GM12878 (cell line): ENCODE data around the gene GAB1. TPM values are rescaled to one million over a fixed set of nuclear protein-coding genes. Genes with fewer than 3 reads are reported as not detected.

Experiments
- ATAC-seq: fragments of 200-7000 bp; cut with Tn5 transposase; 3 replicates; pipeline ENCODE4 v1.9.1; 2020; ENCODE audit warnings: mild to moderate bottlenecking, moderate library complexity
- BruUV-seq: library from RNA; stranded (reverse); fragments of 400-500 nt; replicated peaks from 2 replicates; lab custom pipeline; 2021; lab: Mats Ljungman, UMichigan
- CTCF ChIA-PET: fragments of 300-600 bp; sonication (Branson Sonifier 250); formaldehyde crosslinking; extraction: SDS; loops from one replicate; lab custom pipeline; 2021; ENCODE audit warnings: inconsistent platforms; lab: Yijun Ruan, JAX
- POLR2A ChIA-PET: fragments of 350-600 bp; formaldehyde crosslinking; extraction: SDS; loops from one replicate; lab custom pipeline; 2021; ENCODE audit warnings: inconsistent platforms; lab: Charles Lee
- RAD21 ChIA-PET: fragments of 300-600 bp; sonication (Branson Sonifier 250); formaldehyde crosslinking; loops from one replicate; lab custom pipeline; 2023; ENCODE audit warnings: antibody characterized with exemption; ENCODE audit not compliant: unreplicated experiment; lab: Charles Lee
- SMC1A ChIA-PET: fragments of 300-600 bp; sonication (Branson Sonifier 250); formaldehyde crosslinking; loops from one replicate; lab custom pipeline; 2023; ENCODE audit not compliant: unreplicated experiment, uncharacterized antibody; lab: Charles Lee
- DNase-seq: peaks from one replicate; pipeline ENCODE4 v3.0.0-alpha.2; 2011; ENCODE audit warnings: low read depth, low spot score
- FAIRE-seq: peaks from 3 replicates; lab custom pipeline; 2011; peaks lifted over from hg19 to GRCh38; lab: Jason Lieb, UNC
- H2AFZ ChIP-seq: 2 replicates; pipeline ENCODE4 v1.6.0; 2011; ENCODE audit warnings: low read depth, low read length, control low read depth; ENCODE audit not compliant: control insufficient read depth
- H3K27ac ChIP-seq: 2 replicates; pipeline ENCODE4 v1.5.1; 2011; ENCODE audit warnings: control low read depth; ENCODE audit not compliant: control insufficient read depth, insufficient read depth
- H3K27me3 ChIP-seq, 2 experiments: replicated peaks in 1 of 2; 2 replicates each; pipeline versions ENCODE4 v1.6.0 to v1.6.1; 2011; ENCODE audit warnings: low read length in 1 of 2; ENCODE audit not compliant: control insufficient read depth in 2 of 2, insufficient read depth in 2 of 2
- H3K36me3 ChIP-seq, 2 experiments: 2 replicates each; pipeline ENCODE4 v1.5.1; 2011; ENCODE audit warnings: low read length in 1 of 2; ENCODE audit not compliant: control insufficient read depth in 2 of 2, insufficient read depth in 2 of 2
- H3K4me1 ChIP-seq: 2 replicates; pipeline ENCODE4 v1.6.1; 2011; ENCODE audit warnings: mild to moderate bottlenecking, low read length, moderate library complexity, mixed read lengths; ENCODE audit not compliant: control insufficient read depth, insufficient read depth
- H3K4me2 ChIP-seq: 2 replicates; pipeline ENCODE4 v1.6.0; 2011; ENCODE audit warnings: control low read depth; ENCODE audit not compliant: control insufficient read depth, insufficient read depth
- H3K4me3 ChIP-seq: fragments of 200-600 bp; sonication (generic); 2 replicates; pipeline ENCODE4 v1.5.1; 2016
- H3K79me2 ChIP-seq: 2 replicates; pipeline ENCODE4 v1.6.0; 2011; ENCODE audit warnings: low read length; ENCODE audit not compliant: control insufficient read depth, insufficient read depth
- H3K9ac ChIP-seq: 2 replicates; pipeline ENCODE4 v1.8.0; 2011; ENCODE audit warnings: low read length, control low read depth, mixed read lengths; ENCODE audit not compliant: control insufficient read depth, insufficient read depth
- H3K9me3 ChIP-seq: replicated peaks from 3 replicates; pipeline ENCODE4 v1.5.1; 2011; ENCODE audit warnings: mild to moderate bottlenecking, low read length; ENCODE audit not compliant: control insufficient read depth, insufficient read depth
- H4K20me1 ChIP-seq: 2 replicates; pipeline ENCODE4 v1.6.0; 2011; ENCODE audit not compliant: control insufficient read depth, insufficient read depth
- BHLHE40 ChIP-seq, 2 experiments: fragments of 450-650 bp in 1 of 2; IDR thresholded peaks; 2 replicates each; pipeline ENCODE4 v1.6.1; 2011 to 2017; ENCODE audit warnings: low read depth in 2 of 2, borderline replicate concordance in 1 of 2, improper control_type of control experiment in 1 of 2, low read length in 1 of 2, mild to moderate bottlenecking in 1 of 2
- CEBPB ChIP-seq, 2 experiments: fragments of 150-350 bp in 1 of 2; IDR thresholded peaks; 2 replicates each; pipeline ENCODE4 v1.6.1; 2012 to 2014; ENCODE audit warnings: low read depth in 2 of 2, low read length in 2 of 2, borderline replicate concordance in 1 of 2, inconsistent platforms in 1 of 2
- CHD4 ChIP-seq: fragments of 200-600 bp; sonication (generic); IDR thresholded peaks from 2 replicates; pipeline ENCODE4 v1.6.1; 2016; ENCODE audit warnings: mild to moderate bottlenecking
- DPF2 ChIP-seq: fragments of 450-650 bp; IDR thresholded peaks from 2 replicates; pipeline ENCODE4 v1.6.1; 2017; ENCODE audit warnings: mild to moderate bottlenecking
- FOS ChIP-seq: IDR thresholded peaks from 3 replicates; pipeline ENCODE4 v1.6.1; 2011; ENCODE audit warnings: borderline replicate concordance; ENCODE audit not compliant: insufficient read length; ENCODE audit errors: extremely low read depth
- FOXM1 ChIP-seq: IDR thresholded peaks from 2 replicates; pipeline ENCODE4 v1.6.1; 2012; ENCODE audit warnings: low read depth, mild to moderate bottlenecking, inconsistent platforms, low read length, moderate library complexity
- HCFC1 ChIP-seq: fragments of 150-350 bp; IDR thresholded peaks from 2 replicates; pipeline ENCODE4 v1.6.1; 2014; ENCODE audit warnings: low read length
- NFYB ChIP-seq: IDR thresholded peaks from 2 replicates; pipeline ENCODE4 v1.6.1; 2011; ENCODE audit warnings: low read depth, mild to moderate bottlenecking, low read length, improper control_type of control experiment, moderate library complexity; ENCODE audit not compliant: insufficient read depth
- NRF1 ChIP-seq: conservative IDR thresholded peaks from 2 replicates; pipeline ENCODE4 v1.6.1; 2011; ENCODE audit warnings: mild to moderate bottlenecking, low read depth, low read length, improper control_type of control experiment
- PAX5 ChIP-seq: IDR thresholded peaks from 2 replicates; pipeline ENCODE4 v1.6.1; 2011; ENCODE audit warnings: low read depth, low read length, borderline replicate concordance
- PAX8 ChIP-seq: fragments of 450-650 bp; IDR thresholded peaks from 2 replicates; pipeline ENCODE4 v1.6.1; 2017; ENCODE audit warnings: mild to moderate bottlenecking, moderate library complexity
- RB1 ChIP-seq: fragments of 450-650 bp; formaldehyde crosslinking; IDR thresholded peaks from 2 replicates; pipeline ENCODE4 v1.6.1; 2017; ENCODE audit warnings: mild to moderate bottlenecking, borderline replicate concordance
- RELB ChIP-seq: fragments of 450-650 bp; IDR thresholded peaks from 2 replicates; pipeline ENCODE4 v1.6.1; 2017; ENCODE audit warnings: low read depth, mild to moderate bottlenecking, moderate library complexity
- SMC3 ChIP-seq: IDR thresholded peaks from 2 replicates; pipeline ENCODE4 v1.6.1; 2011; ENCODE audit warnings: low read length, improper control_type of control experiment, borderline replicate concordance
- TAF1 ChIP-seq: IDR thresholded peaks from 2 replicates; pipeline ENCODE4 v1.6.1; 2011; ENCODE audit warnings: mild to moderate bottlenecking, low read depth, low read length, borderline replicate concordance
- TARDBP ChIP-seq: IDR thresholded peaks from 2 replicates; pipeline ENCODE4 v1.6.1; 2016; ENCODE audit warnings: borderline replicate concordance
- ZNF274 ChIP-seq: IDR thresholded peaks from one replicate; pipeline ENCODE4 v1.8.0; 2011; ENCODE audit not compliant: insufficient read length, insufficient read depth
- WGBS: methylation state at CpG from one replicate; pipeline ENCODE4 v1.1.6; 2016; ENCODE audit warnings: low lambda C conversion rate; ENCODE audit not compliant: insufficient replicate concordance, insufficient coverage; ENCODE audit errors: missing lambda C conversion rate; 5-methylcytosine and 5-hydroxymethylcytosine counted together
- in situ Hi-C: fragments of 300-500 bp; cut with MboI; formaldehyde crosslinking; loops from 9 replicates; pipeline ENCODE4 v1.14.3; 2018; ENCODE audit warnings: mixed read lengths
- intact Hi-C: fragments of 100-400 bp; cut with micrococcal nuclease; formaldehyde crosslinking; loops from one replicate; pipeline ENCODE4 v1.14.2; 2022; ENCODE audit not compliant: unreplicated experiment
- polyA plus RNA-seq, 11 experiments: library from polyadenylated mRNA; depleted of rRNA in 4 of 11; unstranded in 6 of 11; stranded (reverse) in 5 of 11; fragments of >200 nt; fragmentation: Nextera tagmentation in 4 of 11; fragmentation: Illumina TruSeq in 1 of 11; extraction: Ambion mirVana in 4 of 11; extraction: Trizol in 1 of 11; gene quantifications; 1 replicate in 1 of 11; 2 replicates in 10 of 11; pipeline versions ENCODE4 v1.2.1 to v1.2.3, GENCODE V29; 2011 to 2016; ENCODE audit warnings: inconsistent platforms in 2 of 11, missing spikeins in 2 of 11, low read depth in 1 of 11
- total RNA-seq, 4 experiments: library from RNA; depleted of rRNA in 3 of 4; stranded (reverse); fragments of >200 nt in 3 of 4; fragmentation: Illumina TruSeq in 1 of 4; extraction: Trizol in 1 of 4; gene quantifications; 2 replicates each; pipeline versions ENCODE4 v1.2.1 to v1.2.3, GENCODE V29; 2013 to 2021
- TF ChIP-seq, protein P1 (sequence below): fragments of 450-650 bp; IDR thresholded peaks from 2 replicates; pipeline ENCODE4 v1.6.1; 2016; ENCODE audit warnings: mild to moderate bottlenecking
- TF ChIP-seq, protein P2 (sequence below): IDR thresholded peaks from 2 replicates; pipeline ENCODE4 v1.6.1; 2012; ENCODE audit warnings: low read length, inconsistent platforms

Gene GAB1
- total and polyA plus RNA-seq, 10 of the 15 experiments (the other 5 are each of a cell fraction or from before 2014, with no cell fraction given), result 0.37 to 5.3 (median 3.2) TPM

GRCh38 chr4:143397335-143397734 lies 60.7 kb downstream of the GAB1 start (continued):
- no peak for TF ChIP-seq DPF2
- TF ChIP-seq TARDBP, result no peak
- TF ChIP-seq FOS, result no peak
- TF ChIP-seq PAX5, result no peak
- TF ChIP-seq BHLHE40 (IDR thresholded peaks at IDR 0.05; ENCODE audit: borderline replicate concordance in 1 of 2, low read depth in 2 of 2, low read length in 1 of 2), result no peak
- TF ChIP-seq NFYB, result no peak
- TF ChIP-seq CEBPB (IDR thresholded peaks at IDR 0.05; ENCODE audit: borderline replicate concordance in 1 of 2, low read depth in 2 of 2, low read length in 2 of 2), result no peak
- TF ChIP-seq NRF1, result no peak
- TF ChIP-seq, protein P1, sequence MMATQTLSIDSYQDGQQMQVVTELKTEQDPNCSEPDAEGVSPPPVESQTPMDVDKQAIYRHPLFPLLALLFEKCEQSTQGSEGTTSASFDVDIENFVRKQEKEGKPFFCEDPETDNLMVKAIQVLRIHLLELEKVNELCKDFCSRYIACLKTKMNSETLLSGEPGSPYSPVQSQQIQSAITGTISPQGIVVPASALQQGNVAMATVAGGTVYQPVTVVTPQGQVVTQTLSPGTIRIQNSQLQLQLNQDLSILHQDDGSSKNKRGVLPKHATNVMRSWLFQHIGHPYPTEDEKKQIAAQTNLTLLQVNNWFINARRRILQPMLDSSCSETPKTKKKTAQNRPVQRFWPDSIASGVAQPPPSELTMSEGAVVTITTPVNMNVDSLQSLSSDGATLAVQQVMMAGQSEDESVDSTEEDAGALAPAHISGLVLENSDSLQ, result no peak

DNA sequence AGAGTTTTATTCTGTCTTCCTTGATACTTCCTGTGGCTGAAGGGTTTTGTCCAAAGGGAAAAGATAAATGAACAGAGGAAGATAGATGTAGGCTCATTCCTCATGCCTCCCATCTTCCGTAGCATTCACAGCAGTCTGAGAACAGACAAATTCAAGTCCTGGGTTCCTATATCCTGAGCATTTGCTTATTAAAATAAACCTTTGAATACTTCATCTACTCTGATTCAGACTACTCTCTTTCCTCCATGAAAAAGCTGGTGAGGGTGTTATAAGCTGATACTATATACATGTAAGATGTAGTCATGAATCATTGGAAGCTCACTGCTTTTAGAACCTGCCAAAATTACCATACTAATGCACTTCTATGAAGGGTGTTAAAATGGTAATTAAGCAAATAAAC lies 61.2 kb downstream of the GAB1 start:
- no peak overlapping the region for H3K27ac ChIP-seq
- no peak for DNase-seq
- H2AFZ ChIP-seq, result no peak overlapping the region
- POLR2A ChIA-PET, result interaction anchor here (0.6 to 1.8 kb wide), 4 partner anchors 14 to 47 kb away, joined by 3 to 7 read pairs (median 4); no protein-coding TSS in a partner anchor
- in situ Hi-C loops (no loop called here), intact Hi-C loops (loop anchor here (2.0 kb wide), 1 partner anchor 21 kb away; no protein-coding TSS in a partner anchor)
- H3K36me3 ChIP-seq, result no peaks in the 10 kb centered on the region
- no peak overlapping the region for H3K4me3 ChIP-seq
- no peak overlapping the region for H3K9ac ChIP-seq
- H3K9me3 ChIP-seq, result no peaks in the 10 kb centered on the region
- SMC1A ChIA-PET, result interaction anchor here (1.1 to 11.0 kb wide), 12 partner anchors 8 to 84 kb away, joined by 3 to 204 read pairs (median 5); no protein-coding TSS in a partner anchor
- 50% methylated on average over 1 of the region's 1 CpG for WGBS
- ATAC-seq, result no peak
- H3K27me3 ChIP-seq, result no peaks in the 10 kb centered on the region; a peak in 1 of 4 replicates
- RAD21 ChIA-PET, result interaction anchor here (0.6 to 3.7 kb wide), 10 partner anchors 13 to 115 kb away, joined by 3 to 27 read pairs (median 4); partner anchors contain the start of gene SMARCA5
- no peak for FAIRE-seq
- no TSS peak for BruUV-seq
- no peaks in the 10 kb centered on the region for H3K79me2 ChIP-seq
- no peak overlapping the region for H3K4me2 ChIP-seq
- no peaks in the 10 kb centered on the region for H4K20me1 ChIP-seq
- H3K4me1 ChIP-seq, result peaks cover 5% of the 10 kb centered on the region
- CTCF ChIA-PET, result interaction anchor here (0.7 to 4.7 kb wide), 10 partner anchors 9 to 412 kb away, joined by 3 to 48 read pairs (median 5); no protein-coding TSS in a partner anchor
- no peak for TF ChIP-seq CHD4
- TF ChIP-seq RB1, result no peak
- no peak for TF ChIP-seq ZNF274
- TF ChIP-seq HCFC1, result no peak
- no peak for TF ChIP-seq PAX8
- TF ChIP-seq, protein P2, sequence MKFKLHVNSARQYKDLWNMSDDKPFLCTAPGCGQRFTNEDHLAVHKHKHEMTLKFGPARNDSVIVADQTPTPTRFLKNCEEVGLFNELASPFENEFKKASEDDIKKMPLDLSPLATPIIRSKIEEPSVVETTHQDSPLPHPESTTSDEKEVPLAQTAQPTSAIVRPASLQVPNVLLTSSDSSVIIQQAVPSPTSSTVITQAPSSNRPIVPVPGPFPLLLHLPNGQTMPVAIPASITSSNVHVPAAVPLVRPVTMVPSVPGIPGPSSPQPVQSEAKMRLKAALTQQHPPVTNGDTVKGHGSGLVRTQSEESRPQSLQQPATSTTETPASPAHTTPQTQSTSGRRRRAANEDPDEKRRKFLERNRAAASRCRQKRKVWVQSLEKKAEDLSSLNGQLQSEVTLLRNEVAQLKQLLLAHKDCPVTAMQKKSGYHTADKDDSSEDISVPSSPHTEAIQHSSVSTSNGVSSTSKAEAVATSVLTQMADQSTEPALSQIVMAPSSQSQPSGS, result no peak
- TF ChIP-seq RELB, result no peak
- no peak for TF ChIP-seq TAF1
- no peak for TF ChIP-seq FOXM1
- TF ChIP-seq SMC3, result no peak
